HCT116 (cell line): ENCODE measurements around the gene ZYG11B.

Experiments used
- CEBPB ChIP-seq: IDR thresholded peaks from 2 replicates; pipeline ENCODE4 v1.6.1; 2012; ENCODE audit warnings: low read depth
- EZH2 ChIP-seq: fragments of 200-600 bp; sonication (generic); IDR thresholded peaks from 2 replicates; pipeline ENCODE4 v1.6.1; 2017; ENCODE audit warnings: antibody characterized with exemption, mixed run types
- JUND ChIP-seq: IDR thresholded peaks from 2 replicates; pipeline ENCODE4 v1.6.1; 2012
- POLR2A ChIP-seq: IDR thresholded peaks from 2 replicates; pipeline ENCODE4 v1.7.0; 2011; ENCODE audit warnings: borderline replicate concordance; ENCODE audit not compliant: insufficient read depth, insufficient read length; ENCODE audit errors: extremely low read depth
- RAD21 ChIP-seq: IDR thresholded peaks from 2 replicates; pipeline ENCODE4 v1.6.1; 2012; ENCODE audit warnings: low read depth, mild to moderate bottlenecking
- SP1 ChIP-seq: IDR thresholded peaks from 2 replicates; pipeline ENCODE4 v1.6.1; 2012; ENCODE audit warnings: low read depth
- SRF ChIP-seq: IDR thresholded peaks from 2 replicates; pipeline ENCODE4 v1.6.1; 2012; ENCODE audit warnings: low read depth
- ZFX ChIP-seq: fragments of 450-650 bp; IDR thresholded peaks from 2 replicates; pipeline ENCODE4 v1.6.1; 2017
- TF ChIP-seq, protein P1 (sequence below), 3 experiments: fragments of 200-600 bp in 1 of 3; sonication (generic) in 1 of 3; IDR thresholded peaks in 2 of 3; conservative IDR thresholded peaks in 1 of 3; 2 replicates each; pipeline ENCODE4 v1.5.1; 2012 to 2017; ENCODE audit warnings: low read depth in 2 of 3, low read length in 2 of 3, antibody characterized with exemption in 1 of 3, borderline replicate concordance in 1 of 3, control low read depth in 1 of 3, mild to moderate bottlenecking in 1 of 3, mixed read lengths in 1 of 3, mixed run types in 1 of 3, moderate library complexity in 1 of 3; ENCODE audit not compliant: insufficient read depth in 1 of 3
- TF ChIP-seq, protein P2 (sequence below): IDR thresholded peaks from 2 replicates; pipeline ENCODE4 v1.6.1; 2012
- TF ChIP-seq, protein P3 (sequence below): IDR thresholded peaks from 2 replicates; pipeline ENCODE4 v1.6.1; 2012

DNA sequence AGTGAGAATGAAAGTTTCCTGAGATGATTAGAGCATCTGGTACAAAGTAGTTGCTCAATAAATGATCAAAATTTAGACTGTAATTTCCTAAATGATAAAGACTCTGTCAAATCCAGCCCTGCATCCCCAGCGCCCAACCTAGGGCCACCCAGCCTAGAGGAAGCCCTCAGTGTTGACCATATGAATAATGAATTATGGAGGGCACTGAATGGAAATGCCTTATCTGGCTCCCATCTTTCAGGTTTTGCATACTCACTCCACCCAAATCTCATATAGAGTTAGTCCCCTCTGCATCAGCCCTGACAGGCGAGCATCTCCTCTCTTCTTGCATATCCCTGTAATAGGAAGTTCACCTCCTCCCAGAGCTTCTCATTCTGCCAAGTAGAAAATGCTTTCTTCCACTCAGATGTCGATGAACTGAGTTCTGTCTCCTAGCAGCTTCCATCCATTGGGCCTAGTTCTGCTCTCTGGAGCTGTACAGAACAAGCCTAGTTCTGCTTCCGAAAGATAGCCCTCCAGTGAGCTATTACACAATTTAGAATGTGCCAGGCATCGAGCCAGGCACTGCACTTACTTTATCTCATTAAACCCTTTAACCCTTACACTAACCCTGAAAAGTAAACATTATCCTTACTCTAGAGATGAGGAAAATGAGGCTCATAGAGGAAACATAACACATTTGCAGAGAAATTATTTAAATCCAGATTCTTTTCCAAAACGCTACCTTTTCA lies 49.0 kb upstream of the ZYG11B start:
- TF ChIP-seq ZFX (no peak), SRF (no peak), CEBPB (no peak), EZH2 (no peak), POLR2A (no peak), RAD21 (no peak), JUND (no peak), SP1 (no peak)
- TF ChIP-seq, protein P1, sequence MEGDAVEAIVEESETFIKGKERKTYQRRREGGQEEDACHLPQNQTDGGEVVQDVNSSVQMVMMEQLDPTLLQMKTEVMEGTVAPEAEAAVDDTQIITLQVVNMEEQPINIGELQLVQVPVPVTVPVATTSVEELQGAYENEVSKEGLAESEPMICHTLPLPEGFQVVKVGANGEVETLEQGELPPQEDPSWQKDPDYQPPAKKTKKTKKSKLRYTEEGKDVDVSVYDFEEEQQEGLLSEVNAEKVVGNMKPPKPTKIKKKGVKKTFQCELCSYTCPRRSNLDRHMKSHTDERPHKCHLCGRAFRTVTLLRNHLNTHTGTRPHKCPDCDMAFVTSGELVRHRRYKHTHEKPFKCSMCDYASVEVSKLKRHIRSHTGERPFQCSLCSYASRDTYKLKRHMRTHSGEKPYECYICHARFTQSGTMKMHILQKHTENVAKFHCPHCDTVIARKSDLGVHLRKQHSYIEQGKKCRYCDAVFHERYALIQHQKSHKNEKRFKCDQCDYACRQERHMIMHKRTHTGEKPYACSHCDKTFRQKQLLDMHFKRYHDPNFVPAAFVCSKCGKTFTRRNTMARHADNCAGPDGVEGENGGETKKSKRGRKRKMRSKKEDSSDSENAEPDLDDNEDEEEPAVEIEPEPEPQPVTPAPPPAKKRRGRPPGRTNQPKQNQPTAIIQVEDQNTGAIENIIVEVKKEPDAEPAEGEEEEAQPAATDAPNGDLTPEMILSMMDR (IDR thresholded peaks at IDR 0.05 in 2 of 3, conservative IDR thresholded peaks at IDR 0.05 in 1 of 3; ENCODE audit: borderline replicate concordance in 1 of 3, insufficient read depth in 1 of 3, low read depth in 2 of 3, low read length in 2 of 3) = no peak
- TF ChIP-seq, protein P2, sequence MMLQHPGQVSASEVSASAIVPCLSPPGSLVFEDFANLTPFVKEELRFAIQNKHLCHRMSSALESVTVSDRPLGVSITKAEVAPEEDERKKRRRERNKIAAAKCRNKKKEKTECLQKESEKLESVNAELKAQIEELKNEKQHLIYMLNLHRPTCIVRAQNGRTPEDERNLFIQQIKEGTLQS = no peak
- TF ChIP-seq, protein P3, sequence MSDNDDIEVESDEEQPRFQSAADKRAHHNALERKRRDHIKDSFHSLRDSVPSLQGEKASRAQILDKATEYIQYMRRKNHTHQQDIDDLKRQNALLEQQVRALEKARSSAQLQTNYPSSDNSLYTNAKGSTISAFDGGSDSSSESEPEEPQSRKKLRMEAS = no peak
